SK-N-MC (cell line): Measurements from ENCODE around the gene KCNK10.

Source experiments
- EZH2 ChIP-seq: fragments of 200-600 bp; sonication (generic); IDR thresholded peaks from one replicate; pipeline ENCODE4 v1.6.1; 2017; ENCODE audit warnings: antibody characterized with exemption
- FOXP2 ChIP-seq: optimal IDR thresholded peaks from 2 replicates; pipeline ENCODE3; 2011; ENCODE audit warnings: mild to moderate bottlenecking, moderate library complexity; ENCODE audit not compliant: insufficient read depth; ENCODE audit errors: extremely low read length, control extremely low read depth
- POLR2AphosphoS5 ChIP-seq: IDR thresholded peaks from 2 replicates; pipeline ENCODE4 v1.6.1; 2012; ENCODE audit warnings: mild to moderate bottlenecking, low read depth, low read length, borderline replicate concordance

DNA sequence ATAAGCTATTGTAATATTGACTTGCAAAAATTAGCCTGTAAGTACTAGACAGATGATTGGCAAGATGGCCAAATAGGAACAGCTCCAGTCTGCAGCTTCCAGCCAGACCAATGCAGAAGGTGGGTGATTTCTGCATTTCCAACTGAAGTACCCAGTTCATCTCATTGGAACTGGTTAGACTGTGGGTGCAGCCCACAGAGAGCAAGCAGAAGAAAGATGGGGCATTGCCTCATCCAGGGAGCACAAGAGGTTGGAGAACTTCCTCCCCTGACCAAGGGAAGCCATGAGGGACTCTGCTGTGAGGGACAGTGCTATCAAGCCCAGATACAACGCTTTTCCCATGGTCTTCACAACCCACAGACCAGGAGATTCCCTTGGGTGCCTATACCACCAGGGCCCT is 46.4 kb upstream of the KCNK10 start:
- TF ChIP-seq POLR2AphosphoS5 (no peak), EZH2 (no peak), FOXP2 (no peak)
